ENCODE results near the gene AP2A1. TPM values are rescaled to one million over a fixed set of nuclear protein-coding genes. Genes with fewer than 3 reads are reported as not detected.

The AP2A1 gene
- total and polyA plus RNA-seq, 9 of the 15 experiments (the other 6 are each of a cell fraction or from before 2014, with no cell fraction given): 0.55 to 150 (median 31.9) TPM

GRCh38 chr19:49766007-49766929 lies 533 bp upstream of the AP2A1 start (continued):
- peak; percentile 20 for TF ChIP-seq HMGN3 (IDR thresholded peaks at IDR 0.05; ENCODE audit: borderline replicate concordance, extremely low read depth, insufficient read length, low read depth, low read length)
- TF ChIP-seq SP2 (IDR thresholded peaks at IDR 0.05; ENCODE audit: extremely low read depth, low read depth, low read length, poor library complexity, severe bottlenecking): peak; percentile 80
- TF ChIP-seq TRIM25 (IDR thresholded peaks at IDR 0.05; ENCODE audit: borderline replicate concordance): no peak
- TF ChIP-seq PATZ1 (CRISPR knock-in tag; IDR thresholded peaks at IDR 0.05; ENCODE audit: borderline replicate concordance): no peak
- no peak for TF ChIP-seq ZNF280A (IDR thresholded peaks at IDR 0.05; ENCODE audit: low read depth, partially characterized antibody)
- TF ChIP-seq ZNF717 (CRISPR knock-in tag; IDR thresholded peaks at IDR 0.05): no peak
- no peak for TF ChIP-seq ATF3 (IDR thresholded peaks at IDR 0.05)
- 0 out of 2 replicates have a peak, but pooled peaks have one; percentile 63 for TF ChIP-seq ATF3 (CRISPR knock-in tag; conservative IDR thresholded peaks at IDR 0.05)
- TF ChIP-seq ZNF324 (CRISPR knock-in tag; IDR thresholded peaks at IDR 0.05): no peak
- TF ChIP-seq RB1 (IDR thresholded peaks at IDR 0.05; ENCODE audit: low read depth): no peak
- TF ChIP-seq TCF7 (IDR thresholded peaks at IDR 0.05; ENCODE audit: borderline replicate concordance): no peak
- TF ChIP-seq ARID2 (IDR thresholded peaks at IDR 0.05): no peak
- no peak for TF ChIP-seq ZBTB49 (CRISPR knock-in tag; IDR thresholded peaks at IDR 0.05; ENCODE audit: borderline replicate concordance)
- no peak; the same call in 1 of the 2 replicates for TF ChIP-seq TCF15 (CRISPR knock-in tag; IDR thresholded peaks at IDR 0.05)
- TF ChIP-seq SMARCA4 (IDR thresholded peaks at IDR 0.05): peak; percentile 51; the same call in 1 of the 2 replicates
- TF ChIP-seq POLR2A (conservative IDR thresholded peaks at IDR 0.05): peak; percentile 89
- no peak for TF ChIP-seq HMG20B (CRISPR knock-in tag; IDR thresholded peaks at IDR 0.05)
- no peak for TF ChIP-seq ZNF764 (CRISPR knock-in tag; IDR thresholded peaks at IDR 0.05; ENCODE audit: low read depth)
